Non-pigmented ciliary epithelial cell (primary cell): Measurements from ENCODE around the gene KCTD21.
"Not testable (repeated sequence)": the region's sequence is repeated elsewhere in the genome, so short reads cannot be mapped to it uniquely, and the experiment has no call there.

Experiments
- DNase-seq: peaks from one replicate; pipeline ENCODE4 v3.0.0-alpha.2; 2010; ENCODE audit warnings: low read depth

The KCTD21 gene

DNA sequence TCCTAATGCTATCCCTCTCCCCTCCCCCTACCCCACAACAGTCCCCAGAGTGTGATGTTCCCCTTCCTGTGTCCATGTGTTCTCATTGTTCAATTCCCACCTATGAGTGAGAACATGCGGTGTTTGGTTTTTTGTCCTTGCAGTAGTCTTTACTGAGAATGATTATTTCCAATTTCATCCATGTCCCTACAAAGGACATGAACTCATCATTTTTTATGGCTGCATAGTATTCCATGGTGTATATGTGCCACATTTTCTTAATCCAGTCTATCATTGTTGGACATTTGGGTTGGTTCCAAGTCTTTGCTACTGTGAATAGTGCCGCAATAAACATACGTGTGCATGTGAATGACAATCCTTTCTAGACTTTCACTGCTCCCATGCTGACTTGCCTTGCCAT, 12.6 kb downstream of the KCTD21 start:
- DNase-seq: not testable (repeated sequence)

DNA sequence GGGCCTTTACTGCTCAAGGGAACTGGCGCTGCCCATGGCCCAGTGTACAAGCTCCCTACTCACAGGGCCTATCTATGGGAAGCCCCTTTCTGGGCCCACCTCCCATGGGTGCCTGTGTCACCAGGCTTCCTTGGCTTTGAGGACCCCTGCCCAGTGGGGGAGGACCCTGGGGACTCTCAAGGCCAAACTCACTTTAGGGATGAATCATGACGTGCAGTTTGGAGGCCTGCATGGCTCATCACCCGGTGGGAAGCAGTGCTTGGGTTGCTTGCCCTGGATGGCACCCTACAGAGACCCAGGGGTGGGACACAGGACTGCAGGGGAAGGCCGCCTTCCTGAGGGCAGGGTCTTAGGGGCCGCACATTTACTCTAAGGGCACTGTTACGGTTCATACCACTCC, 16.5 kb downstream of the KCTD21 start:
- no peak for DNase-seq

DNA sequence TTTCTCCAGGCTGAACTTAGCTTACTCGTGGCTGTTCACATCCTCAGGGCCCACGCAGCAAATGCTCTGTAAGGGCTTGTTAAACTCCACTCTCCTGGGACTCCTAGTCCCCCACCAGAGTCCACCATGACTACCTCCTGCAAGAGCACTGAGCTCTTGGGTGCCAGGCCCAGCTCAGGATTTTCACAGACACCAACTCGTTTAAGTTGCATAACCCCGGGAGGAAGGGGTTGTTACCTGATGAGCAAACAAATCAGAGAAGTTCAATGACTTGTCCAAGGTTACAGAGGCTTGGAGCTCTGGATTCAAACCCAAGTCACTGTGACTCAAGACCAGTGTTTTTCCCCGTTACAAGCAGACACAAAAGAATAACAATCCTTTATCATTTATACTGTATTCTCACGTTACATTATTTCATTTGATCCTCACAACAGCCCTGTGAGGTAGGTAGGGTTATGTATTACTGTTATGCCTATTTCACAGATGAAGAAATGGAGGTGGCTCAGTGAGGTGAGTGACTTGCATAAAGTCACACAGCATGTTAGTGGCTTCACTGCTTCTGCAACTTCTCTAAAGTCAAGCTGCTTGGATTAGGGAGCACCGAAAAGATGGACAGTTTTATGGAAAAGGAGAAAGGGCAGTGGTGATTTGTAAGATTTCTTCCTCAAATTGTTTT, 17.4 kb downstream of the KCTD21 start:
- no peak for DNase-seq

DNA sequence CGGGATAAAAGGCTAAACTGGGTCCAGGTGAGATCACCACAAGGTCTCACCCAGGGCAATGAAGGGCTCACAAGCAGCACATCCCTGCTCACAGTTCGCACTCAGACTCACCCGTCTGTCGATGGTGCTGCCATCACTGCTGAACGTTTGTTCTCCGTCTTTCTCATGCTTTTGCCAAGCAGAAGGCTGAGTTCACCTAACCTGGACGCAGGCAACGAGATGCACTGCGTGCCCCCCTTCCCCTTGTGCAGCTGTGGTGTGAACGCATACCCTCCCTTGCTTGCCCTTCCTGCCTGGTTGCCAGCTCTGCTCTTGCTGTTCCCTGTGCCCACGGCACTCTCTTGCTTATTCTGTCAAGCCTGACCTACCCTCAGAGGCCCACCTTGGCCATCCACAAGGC, 18.0 kb downstream of the KCTD21 start:
- DNase-seq: no peak

DNA sequence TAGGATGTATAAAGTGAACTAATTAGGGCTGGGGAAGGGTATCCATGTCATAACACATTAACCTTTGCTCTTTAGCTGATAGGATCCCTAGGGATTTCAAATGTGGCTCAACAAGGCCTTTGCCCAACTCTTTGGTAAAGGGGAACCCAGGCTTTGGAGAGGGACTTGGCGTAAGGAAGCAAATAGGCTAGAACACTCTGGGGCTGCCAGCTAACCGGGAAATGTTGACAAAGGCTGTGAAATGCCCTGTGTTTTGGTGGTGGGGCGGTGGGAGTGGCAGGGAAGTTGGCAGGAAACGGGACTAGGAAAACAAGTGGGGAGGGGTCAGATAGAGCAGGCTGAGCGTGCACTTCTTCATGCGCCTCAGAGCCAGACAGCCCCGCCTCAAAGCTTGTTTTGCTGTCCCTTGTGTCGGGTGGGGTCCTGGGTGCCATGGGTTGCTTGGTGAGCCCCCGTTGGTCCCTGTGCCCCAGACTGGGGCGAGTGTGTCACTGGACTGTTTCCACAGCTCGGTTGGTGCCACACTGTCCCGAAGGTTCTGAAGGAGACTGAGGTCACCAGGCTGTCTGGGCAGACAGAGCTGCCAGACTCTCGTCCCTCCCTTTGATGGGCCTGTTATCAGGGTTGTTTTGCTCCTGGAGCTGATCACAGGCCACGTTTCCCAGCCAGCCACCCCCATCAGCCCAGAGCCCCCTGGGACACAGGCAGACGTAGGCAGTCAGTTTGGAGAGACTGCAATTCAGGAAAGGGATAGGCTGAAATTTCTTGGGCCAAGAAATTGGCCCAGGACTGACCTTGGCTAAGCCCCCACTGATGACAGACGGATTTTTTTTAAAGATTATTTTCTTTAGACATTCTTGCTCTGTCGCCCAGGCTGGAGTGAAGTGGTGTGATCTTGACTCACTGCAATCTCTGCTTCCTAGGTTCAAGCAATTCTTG, 19.6 kb downstream of the KCTD21 start:
- no peak for DNase-seq

DNA sequence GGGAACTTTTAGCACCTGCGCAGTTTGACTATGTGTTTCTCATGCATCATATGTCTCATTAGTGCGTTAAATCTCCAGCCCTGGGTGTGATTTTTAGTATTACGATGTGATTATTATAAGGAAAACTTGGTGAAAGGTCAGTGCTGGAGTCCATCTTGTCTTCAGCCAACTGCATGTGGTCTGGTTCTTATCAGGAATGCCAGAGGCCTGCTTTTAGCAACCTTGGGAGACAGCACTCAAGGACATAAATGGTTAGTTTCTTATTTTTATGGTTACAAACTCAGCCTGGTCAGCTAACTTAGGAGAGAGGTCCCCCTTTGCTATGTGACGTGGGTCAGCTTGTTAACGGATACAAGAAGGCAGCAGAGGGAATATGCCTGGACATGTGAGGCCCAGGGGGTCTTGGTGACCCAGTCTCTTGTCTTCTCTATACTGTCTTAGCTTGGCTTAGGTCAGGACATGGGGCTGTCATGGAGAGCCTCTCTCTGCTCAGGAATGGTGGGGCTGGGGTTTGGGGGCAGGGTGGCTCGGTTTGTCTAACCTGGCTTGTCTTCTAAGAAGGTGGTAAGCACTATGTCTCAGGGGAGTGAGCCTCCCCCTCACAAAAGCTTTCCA, 21.5 kb downstream of the KCTD21 start:
- DNase-seq: no peak

DNA sequence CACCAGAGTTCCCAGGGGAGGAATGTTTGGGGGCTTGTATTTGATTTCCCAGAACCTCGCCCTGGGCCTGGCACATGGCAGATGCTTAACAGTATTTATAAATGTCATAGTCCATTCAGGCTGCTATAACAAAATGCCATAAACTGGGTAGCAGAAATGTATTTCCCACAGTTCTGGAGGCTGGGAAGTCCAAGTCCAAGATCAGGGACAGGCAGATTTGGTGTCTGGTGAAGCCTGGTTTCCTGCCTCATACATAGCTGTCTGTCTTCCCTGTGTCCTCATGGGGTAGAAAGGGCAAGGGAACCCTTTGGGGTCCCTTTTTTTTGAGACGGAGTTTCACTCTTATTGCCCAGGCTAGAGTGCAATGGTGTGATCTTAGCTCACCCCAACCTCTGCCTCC, 24.0 kb downstream of the KCTD21 start:
- no peak for DNase-seq

DNA sequence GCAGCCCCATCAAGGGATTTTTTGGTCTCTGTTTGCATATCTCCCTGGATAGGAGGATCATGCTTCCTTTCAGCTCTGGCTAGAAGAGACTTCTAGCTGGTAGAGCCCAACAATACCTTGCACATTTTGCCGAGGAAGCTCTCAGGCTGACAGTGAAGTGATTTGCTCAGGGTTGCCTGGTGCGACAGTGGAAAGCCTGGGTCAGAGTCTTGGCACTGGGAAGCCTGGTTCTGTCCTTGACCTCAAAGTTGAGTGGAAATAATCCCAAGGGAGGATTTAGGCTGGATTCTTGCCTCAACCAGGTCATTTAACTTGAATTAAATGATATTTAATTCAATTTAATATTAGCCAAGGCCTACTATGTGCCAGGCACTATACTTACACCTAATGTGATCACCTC, 24.6 kb downstream of the KCTD21 start:
- no peak for DNase-seq

DNA sequence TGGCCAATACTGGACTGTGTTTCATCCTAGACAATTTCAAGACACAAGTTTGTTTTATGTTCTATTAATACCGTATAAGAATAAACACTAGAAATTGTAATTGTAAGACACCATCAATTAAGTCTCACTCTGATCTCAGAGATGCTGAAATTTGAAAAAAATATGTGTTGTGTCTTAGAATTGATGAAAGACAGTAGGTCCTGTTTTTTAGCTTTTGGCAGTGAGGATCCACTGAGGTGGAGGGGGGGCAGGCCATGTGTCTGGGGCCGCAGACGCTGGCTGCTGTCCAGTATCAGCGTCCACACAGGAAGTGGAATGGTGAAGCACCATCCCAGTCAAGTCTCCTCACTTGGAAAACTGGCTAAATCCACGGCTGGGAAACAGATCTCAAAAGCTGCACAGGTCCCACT, 26.5 kb downstream of the KCTD21 start:
- no peak for DNase-seq

DNA sequence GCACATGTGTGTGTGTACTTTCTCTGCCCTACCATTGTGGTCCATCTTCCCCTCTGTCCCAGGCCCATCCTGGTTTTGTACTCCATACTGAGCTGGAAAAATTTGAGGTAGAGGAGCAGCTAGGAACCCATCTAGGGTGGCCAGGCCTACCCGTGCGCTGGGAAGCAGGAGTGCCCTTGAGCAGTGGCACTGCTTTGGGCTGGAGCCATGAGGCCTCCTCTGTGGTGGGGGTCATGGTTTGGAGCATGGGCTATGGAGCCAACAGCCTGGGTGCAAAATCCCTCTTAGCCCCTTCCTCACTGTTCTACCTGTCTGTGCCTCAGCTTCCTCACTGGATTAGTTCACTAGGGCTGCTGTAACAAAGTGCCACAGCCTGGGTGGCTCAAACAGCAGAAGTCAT, 27.1 kb downstream of the KCTD21 start:
- no peak for DNase-seq

DNA sequence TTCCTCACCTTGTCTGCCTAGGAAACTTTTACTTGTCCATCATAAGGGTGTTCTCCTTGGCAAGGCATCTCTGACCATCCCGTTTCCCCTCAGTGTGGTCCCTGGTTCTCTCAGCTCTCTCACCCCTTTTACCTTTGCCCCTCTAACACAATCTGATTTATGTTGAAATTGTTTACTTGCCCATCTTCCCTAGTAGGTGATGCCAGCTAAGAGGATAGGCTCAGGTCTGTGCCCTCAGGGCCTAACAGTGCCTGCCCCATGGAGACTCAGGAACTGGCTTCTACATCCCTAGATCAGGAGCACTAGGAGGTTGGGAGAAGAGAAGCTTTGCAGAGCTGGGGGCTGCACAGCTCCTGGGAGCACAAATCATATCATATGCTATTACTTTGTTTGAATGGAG, 27.9 kb downstream of the KCTD21 start:
- DNase-seq: no peak

DNA sequence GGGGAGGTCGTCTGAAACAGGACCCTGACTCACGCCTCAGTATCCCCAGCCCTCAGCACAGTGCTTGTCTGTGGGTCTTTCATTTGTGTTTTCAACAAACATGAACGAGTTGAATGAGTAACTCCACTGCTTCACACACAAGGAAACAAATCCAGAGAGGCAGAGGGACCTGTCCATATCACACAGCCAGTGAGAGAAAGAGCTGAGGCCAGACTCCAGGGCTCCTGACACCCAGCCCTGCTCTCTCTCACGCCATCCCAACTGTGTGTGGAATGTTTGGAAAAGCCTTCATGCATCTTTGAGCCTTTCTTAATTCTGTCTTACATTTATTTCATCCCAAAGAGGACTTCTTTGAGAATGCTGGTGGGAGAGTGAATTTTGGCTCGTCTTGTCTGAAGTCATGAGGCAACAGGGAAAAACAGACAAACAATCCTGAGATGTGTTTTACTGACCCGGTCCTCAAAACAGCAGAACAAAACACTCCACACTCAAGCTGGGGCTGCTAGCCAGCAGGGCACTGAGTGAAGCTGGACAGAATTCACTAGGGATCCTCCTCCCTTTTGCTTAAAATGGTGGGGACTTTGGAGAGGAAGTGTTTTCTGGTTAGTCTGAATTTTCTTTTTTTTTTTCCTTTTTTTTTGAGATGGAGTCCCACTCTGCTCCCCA, 29.3 kb downstream of the KCTD21 start:
- DNase-seq: no peak

DNA sequence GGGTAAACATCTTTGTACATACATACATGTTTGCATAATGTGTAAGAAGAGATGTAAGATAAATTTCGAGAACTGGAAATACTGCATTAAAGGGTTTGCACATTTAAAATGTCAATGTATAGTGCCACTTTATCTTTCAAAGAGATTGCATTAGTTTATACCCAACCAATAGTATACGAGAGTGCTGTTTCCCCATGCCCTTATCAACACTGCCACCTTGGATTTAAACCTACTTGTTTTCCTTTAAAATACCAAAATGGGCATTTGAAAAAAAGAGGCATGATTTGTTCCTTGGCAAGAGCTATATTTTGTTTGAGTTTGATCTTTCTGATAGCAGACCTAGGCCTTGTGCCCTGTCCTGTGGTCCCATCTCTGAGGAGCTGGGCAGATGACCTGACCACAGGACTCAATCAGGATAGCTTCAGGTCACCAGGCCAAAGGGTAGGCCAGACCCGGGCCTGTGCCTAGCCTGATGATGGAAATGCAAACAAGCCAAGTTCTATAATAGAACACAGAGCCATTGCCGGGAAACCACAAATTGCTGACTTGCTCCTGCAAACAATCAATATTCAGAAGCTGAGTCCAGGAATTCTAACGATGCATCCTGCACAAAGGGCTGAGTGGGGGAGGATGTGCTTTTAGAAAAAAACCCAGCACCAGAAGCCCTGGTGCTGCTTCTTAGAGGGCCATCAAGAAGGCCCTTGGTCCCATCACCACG, 32.1 kb downstream of the KCTD21 start:
- DNase-seq: no peak

DNA sequence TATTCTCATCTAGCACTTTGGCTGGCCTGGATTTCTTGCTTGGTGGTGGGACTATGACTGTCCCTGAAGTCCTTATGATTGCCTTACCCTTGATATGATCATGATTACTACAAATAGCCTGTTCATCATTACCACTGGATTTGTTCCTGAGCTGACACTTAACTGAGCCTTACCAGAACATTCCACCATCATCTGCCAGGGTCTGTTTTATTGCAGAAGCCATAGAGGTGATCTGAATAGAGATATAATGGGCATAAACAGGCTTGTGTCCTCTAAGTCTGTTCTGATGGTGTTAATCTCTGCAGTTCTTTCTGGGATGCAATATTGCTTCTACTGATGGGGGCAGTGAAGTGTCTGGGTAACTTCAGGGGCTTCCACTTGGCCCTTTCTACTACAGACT, 36.6 kb downstream of the KCTD21 start:
- DNase-seq: no peak

DNA sequence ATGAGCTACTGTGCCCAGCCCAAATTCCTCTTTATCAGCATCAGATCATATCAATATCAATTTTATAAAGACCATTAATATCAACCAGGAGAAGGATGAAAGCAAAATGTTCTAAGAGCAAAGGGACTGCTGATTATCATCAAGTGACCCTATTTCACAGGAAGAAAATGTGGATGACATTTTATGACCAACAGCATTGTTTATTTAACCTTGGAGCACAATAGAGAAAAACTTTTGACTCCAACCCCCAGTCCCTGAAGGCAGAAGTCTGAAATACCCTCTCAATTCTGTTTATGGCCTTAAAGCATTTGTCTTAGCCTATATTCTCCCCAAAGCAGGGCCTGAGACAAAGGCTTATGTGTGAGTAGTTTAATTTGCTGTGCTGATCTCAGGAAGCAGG, 37.7 kb downstream of the KCTD21 start:
- no peak for DNase-seq

DNA sequence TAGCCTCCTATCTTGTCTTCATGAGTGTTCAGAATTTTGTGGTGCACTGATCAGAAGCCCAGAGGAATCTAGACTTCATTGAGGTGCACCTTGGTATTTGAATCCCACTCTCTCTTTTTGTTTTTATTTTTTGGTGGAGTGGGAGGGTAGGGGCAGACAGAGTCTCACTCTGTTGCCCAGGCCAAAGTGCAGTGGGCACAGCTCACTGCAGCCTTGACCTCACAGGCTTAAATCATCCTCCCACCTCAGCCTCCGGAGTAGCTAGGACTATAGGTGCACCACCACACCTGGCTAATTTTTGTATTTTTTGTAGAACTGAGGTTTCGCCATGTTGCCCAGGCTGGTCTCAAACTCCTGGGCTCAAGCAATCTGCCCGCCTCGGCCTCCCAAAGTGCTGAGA, 38.1 kb downstream of the KCTD21 start:
- no peak for DNase-seq

DNA sequence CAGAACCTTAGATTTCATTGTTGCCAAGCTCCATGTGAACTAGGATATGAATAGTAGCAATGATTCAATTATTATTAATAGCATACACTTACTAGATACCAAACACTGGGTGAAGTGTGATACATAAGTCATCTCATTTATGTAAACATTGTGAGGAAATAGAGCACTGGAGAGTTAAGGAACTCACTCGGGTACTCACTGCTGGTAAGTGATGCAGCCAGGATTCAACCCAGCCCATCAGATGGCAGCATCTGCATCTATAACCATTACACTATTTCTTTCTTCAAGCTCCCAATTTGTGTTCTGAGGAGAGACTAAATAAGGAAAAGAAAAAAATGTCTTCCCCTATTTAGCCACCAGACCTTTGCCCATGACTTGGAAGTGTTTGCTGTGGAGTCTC, 38.8 kb downstream of the KCTD21 start:
- peak; percentile 42 for DNase-seq

DNA sequence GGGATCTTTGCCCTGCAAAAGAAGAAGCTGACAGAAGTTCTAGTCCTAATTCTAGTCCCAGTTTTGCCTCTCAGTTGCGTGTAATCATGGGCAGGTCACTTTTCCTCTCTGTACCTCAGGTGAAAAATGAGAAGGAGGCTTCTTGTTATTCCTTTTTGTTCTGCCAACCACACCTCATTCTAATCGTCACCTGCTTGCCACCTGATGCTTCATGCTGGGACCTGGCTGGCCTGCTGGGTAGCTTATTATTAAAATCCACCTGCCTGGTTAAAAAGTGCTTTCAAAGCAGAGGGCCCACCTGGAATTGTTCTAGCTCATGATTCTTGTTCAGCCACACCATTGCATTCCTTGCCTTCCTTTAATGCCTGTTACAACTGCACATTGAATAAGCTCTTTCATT, 40.6 kb downstream of the KCTD21 start:
- DNase-seq: no peak

DNA sequence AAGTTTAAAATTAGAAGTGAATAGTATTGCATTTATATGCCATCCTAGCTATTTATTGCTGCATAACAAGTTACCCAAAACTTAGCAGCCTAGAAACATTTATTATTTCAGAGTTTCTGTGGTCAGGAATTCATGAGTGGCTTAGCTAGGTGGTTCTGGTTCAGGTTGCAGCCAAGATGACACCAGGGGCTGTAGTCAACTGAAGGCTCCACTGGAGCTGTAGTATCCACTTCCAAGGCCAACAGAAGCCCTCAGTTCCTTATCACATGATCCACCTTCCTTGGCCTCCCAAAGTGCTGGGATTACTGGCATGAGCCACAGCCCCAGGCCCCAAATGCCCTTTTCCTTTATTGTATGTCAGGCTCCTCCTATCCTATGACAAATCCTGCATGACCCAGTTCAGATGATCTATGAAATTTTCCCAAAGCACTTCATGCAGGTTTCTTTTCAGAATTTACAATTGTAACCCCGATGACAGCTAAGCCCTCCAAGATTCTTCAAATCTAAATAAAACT, 42.9 kb downstream of the KCTD21 start:
- no peak for DNase-seq

DNA sequence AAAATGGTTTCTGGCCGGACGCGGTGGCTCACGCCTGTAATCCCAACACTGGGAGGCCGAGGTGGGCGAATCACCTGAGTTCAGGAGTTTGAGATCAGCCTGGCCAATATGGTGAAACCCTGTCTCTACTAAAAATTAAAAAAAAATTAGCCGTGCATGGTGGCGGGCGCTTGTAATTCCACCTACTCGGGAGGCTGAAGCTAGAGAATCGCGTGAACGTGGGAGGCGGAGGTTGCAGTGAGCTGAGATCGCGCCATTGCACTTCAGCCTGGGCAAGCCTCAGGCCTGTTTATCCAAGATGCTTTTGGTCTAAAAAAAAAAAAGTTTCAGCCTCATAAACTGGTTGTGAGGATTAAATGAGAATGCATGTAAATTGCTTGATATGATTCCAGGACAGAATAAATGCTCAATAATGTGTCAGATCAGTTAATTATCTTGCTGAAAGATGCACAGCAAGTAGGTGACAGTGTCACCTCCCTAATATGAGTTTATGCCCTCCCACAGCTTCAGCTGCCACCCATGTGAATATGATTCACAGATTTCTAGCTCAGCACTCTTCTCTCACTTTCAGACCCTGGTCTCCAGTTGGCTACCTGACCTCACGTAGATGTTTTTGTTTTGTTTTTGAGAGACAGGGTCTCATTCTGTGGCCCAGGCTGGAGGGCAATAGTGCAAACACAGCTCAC, 47.9 kb downstream of the KCTD21 start:
- DNase-seq: no peak
